Osteoblast (primary cell): Measurements from ENCODE around the gene ADM. TPM values are rescaled to one million over a fixed set of nuclear protein-coding genes. Genes with fewer than 3 reads are reported as not detected.

Experiments
- DNase-seq: peaks from one replicate; pipeline ENCODE4 v3.0.0; 2011; ENCODE audit warnings: low spot score, mixed read lengths; ENCODE audit not compliant: insufficient read length; ENCODE audit errors: missing footprints
- H2AFZ ChIP-seq: 2 replicates; pipeline ENCODE4 v1.6.0; 2011; ENCODE audit warnings: mild to moderate bottlenecking, low read length
- H3K27ac ChIP-seq: 2 replicates; pipeline ENCODE4 v1.5.1; 2011; ENCODE audit warnings: mild to moderate bottlenecking, low read depth, low read length, moderate library complexity
- H3K27me3 ChIP-seq: 2 replicates; pipeline ENCODE4 v1.6.0; 2012; ENCODE audit warnings: mild to moderate bottlenecking, control low read depth, inconsistent platforms, low read length, moderate library complexity; ENCODE audit not compliant: insufficient read depth
- H3K36me3 ChIP-seq: 2 replicates; pipeline ENCODE4 v1.5.1; 2011; ENCODE audit warnings: mild to moderate bottlenecking, low read length, control low read depth, moderate library complexity; ENCODE audit not compliant: insufficient read depth
- H3K4me1 ChIP-seq: 2 replicates; pipeline ENCODE4 v1.5.1; 2011; ENCODE audit warnings: mild to moderate bottlenecking, low read length, control low read depth, moderate library complexity; ENCODE audit not compliant: insufficient read depth
- H3K4me2 ChIP-seq: 2 replicates; pipeline ENCODE4 v1.6.0; 2011; ENCODE audit warnings: mild to moderate bottlenecking, low read length; ENCODE audit not compliant: insufficient read depth
- H3K4me3 ChIP-seq: fragments of 200-600 bp; sonication (generic); 3 replicates; pipeline ENCODE4 v1.5.1; 2012; ENCODE audit warnings: mild to moderate bottlenecking, low read length, inconsistent platforms; ENCODE audit not compliant: insufficient read depth
- H3K79me2 ChIP-seq: 2 replicates; pipeline ENCODE4 v1.6.0; 2012; ENCODE audit warnings: mild to moderate bottlenecking, low read length, control low read depth, inconsistent platforms; ENCODE audit not compliant: insufficient read depth
- H3K9me3 ChIP-seq: 2 replicates; pipeline ENCODE4 v1.5.1; 2011; ENCODE audit warnings: low read depth, low read length, control low read depth
- H4K20me1 ChIP-seq: 2 replicates; pipeline ENCODE4 v1.6.0; 2012; ENCODE audit warnings: mild to moderate bottlenecking, low read length, control low read depth; ENCODE audit not compliant: insufficient read depth
- CTCF ChIP-seq: IDR thresholded peaks from 2 replicates; pipeline ENCODE4 v1.5.1; 2011; ENCODE audit warnings: mild to moderate bottlenecking, low read depth, low read length, moderate library complexity; ENCODE audit errors: extremely low read depth
- total RNA-seq: library from RNA; depleted of rRNA; stranded (reverse); fragments of >200 nt; gene quantifications from 2 replicates; pipeline ENCODE4 v1.2.3, GENCODE V29; 2012

The ADM gene
- total RNA-seq, 1 donor = 250 TPM

- H2AFZ ChIP-seq = peak overlapping the region; percentile 80
- peak overlapping the region; percentile 10 for H3K27ac ChIP-seq
- no peaks in the 10 kb centered on the region for H3K79me2 ChIP-seq
- no peaks in the 10 kb centered on the region for H4K20me1 ChIP-seq
- H3K27me3 ChIP-seq = no peaks in the 10 kb centered on the region
- DNase-seq = no peak
- no peaks in the 10 kb centered on the region for H3K9me3 ChIP-seq
- no peak for TF ChIP-seq CTCF
- H3K4me1 ChIP-seq = peaks cover 8% of the 10 kb centered on the region
- peak overlapping the region; percentile 32 for H3K4me3 ChIP-seq
- no peaks in the 10 kb centered on the region for H3K36me3 ChIP-seq
- peak overlapping the region; percentile 71 for H3K4me2 ChIP-seq
These were observed 9.6 kb downstream of the ADM start for GRCh38 chr11:10314199-10315072.

GRCh38 chr11:10315083-10315482 lies 10.2 kb downstream of the ADM start:
- peaks cover 8% of the 10 kb centered on the region for H3K4me1 ChIP-seq
- H3K27me3 ChIP-seq = no peaks in the 10 kb centered on the region
- H3K79me2 ChIP-seq = no peaks in the 10 kb centered on the region
- no peak overlapping the region for H3K4me3 ChIP-seq
- no peak for DNase-seq
- H3K4me2 ChIP-seq = peak overlapping the region; percentile 71
- H3K27ac ChIP-seq = no peak overlapping the region
- no peak for TF ChIP-seq CTCF
- H2AFZ ChIP-seq = no peak overlapping the region
- H3K36me3 ChIP-seq = no peaks in the 10 kb centered on the region
- no peaks in the 10 kb centered on the region for H3K9me3 ChIP-seq
- no peaks in the 10 kb centered on the region for H4K20me1 ChIP-seq

- Histone ChIP-seq H3K27ac (no peak overlapping the region), H3K9me3 (no peaks in the 10 kb centered on the region), H3K4me1 (peaks cover 9% of the 10 kb centered on the region), H3K4me3 (no peak overlapping the region), H3K79me2 (no peaks in the 10 kb centered on the region), H3K27me3 (no peaks in the 10 kb centered on the region), H3K36me3 (no peaks in the 10 kb centered on the region), H3K4me2 (no peak overlapping the region), H2AFZ (peak overlapping the region; percentile 7), H4K20me1 (no peaks in the 10 kb centered on the region)
- DNase-seq = no peak
- TF ChIP-seq CTCF = no peak
These were observed 12.4 kb downstream of the ADM start for GRCh38 chr11:10317151-10317755.
